ENCODE data around the gene OR2AG1.

DNA sequence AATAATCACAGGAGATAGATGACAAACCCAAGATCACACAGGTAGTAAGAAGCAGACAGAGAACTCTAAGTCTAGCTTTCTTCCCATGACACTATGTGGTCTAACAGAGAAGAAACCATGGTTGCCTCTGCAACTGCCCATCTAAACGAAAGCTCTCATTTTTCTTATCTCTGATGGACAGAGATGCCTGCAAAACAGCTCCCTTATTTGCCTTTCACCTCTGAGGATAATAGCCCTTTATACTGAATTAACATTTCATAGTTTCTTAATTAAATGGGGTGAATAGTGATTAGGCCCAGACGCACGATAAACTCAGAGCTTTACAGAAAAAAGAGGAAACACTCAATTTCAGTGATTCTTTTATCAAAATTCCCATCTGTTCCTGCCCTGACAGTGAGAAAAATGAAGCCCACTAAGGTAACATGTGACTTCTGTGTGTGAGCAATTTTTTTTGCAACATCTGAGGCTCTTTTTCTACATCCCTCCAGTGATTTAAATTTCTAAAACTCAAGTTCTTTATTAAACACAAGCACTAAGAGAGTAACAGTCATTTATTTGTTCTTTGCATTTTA is 35.6 kb upstream of the OR2AG1 start:
- no peak for TF ChIP-seq POLR2A (IDR thresholded peaks at IDR 0.05)
- TF ChIP-seq, protein P1, sequence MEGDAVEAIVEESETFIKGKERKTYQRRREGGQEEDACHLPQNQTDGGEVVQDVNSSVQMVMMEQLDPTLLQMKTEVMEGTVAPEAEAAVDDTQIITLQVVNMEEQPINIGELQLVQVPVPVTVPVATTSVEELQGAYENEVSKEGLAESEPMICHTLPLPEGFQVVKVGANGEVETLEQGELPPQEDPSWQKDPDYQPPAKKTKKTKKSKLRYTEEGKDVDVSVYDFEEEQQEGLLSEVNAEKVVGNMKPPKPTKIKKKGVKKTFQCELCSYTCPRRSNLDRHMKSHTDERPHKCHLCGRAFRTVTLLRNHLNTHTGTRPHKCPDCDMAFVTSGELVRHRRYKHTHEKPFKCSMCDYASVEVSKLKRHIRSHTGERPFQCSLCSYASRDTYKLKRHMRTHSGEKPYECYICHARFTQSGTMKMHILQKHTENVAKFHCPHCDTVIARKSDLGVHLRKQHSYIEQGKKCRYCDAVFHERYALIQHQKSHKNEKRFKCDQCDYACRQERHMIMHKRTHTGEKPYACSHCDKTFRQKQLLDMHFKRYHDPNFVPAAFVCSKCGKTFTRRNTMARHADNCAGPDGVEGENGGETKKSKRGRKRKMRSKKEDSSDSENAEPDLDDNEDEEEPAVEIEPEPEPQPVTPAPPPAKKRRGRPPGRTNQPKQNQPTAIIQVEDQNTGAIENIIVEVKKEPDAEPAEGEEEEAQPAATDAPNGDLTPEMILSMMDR (IDR thresholded peaks at IDR 0.05), result no peak
